A549 (cell line): ENCODE results near the gene ABHD2. TPM values are rescaled to one million over a fixed set of nuclear protein-coding genes. Genes with fewer than 3 reads are reported as not detected.

Experiments used
- ATAC-seq, 2 experiments: fragments of 200-7000 bp in 1 of 2; fragments of >200 bp in 1 of 2; cut with Nextera tagmentation in 1 of 2; cut with Tn5 transposase in 1 of 2; 3 replicates each; pipeline versions ENCODE4 v1.8.0 to v1.9.1; 2018 to 2020; ENCODE audit warnings: mild to moderate bottlenecking in 1 of 2, moderate library complexity in 1 of 2
- CTCF ChIA-PET: fragments of 300-600 bp; sonication (Branson Sonifier 250); formaldehyde crosslinking; extraction: SDS; loops from one replicate; lab custom pipeline; 2021; ENCODE audit warnings: antibody characterized with exemption, inconsistent platforms; lab: Yijun Ruan, JAX
- POLR2A ChIA-PET: fragments of 350-600 bp; formaldehyde crosslinking; extraction: SDS; loops from one replicate; lab custom pipeline; 2021; ENCODE audit warnings: antibody characterized with exemption, inconsistent platforms; lab: Yijun Ruan, JAX
- DNase-seq, 2 experiments: peaks; one replicate each; pipeline versions ENCODE4 v3.0.0 to v3.0.0-alpha.2; 2011 to 2016; ENCODE audit warnings: low read depth in 1 of 2, low spot score in 1 of 2
- FAIRE-seq: peaks from 2 replicates; lab custom pipeline; 2011; peaks lifted over from hg19 to GRCh38; lab: Jason Lieb, UNC
- H3K27ac ChIP-seq, 2 experiments: fragments of >200 bp; sonication (Bioruptor Twin); formaldehyde crosslinking; 3 replicates each; pipeline ENCODE4 v1.5.1; 2016 to 2017
- H3K4me1 ChIP-seq: fragments of >200 bp; sonication (Bioruptor Twin); formaldehyde crosslinking; 3 replicates; pipeline ENCODE4 v1.6.1; 2016
- H3K4me2 ChIP-seq: fragments of >200 bp; sonication (Bioruptor Twin); formaldehyde crosslinking; 3 replicates; pipeline ENCODE4 v1.6.1; 2016
- H3K4me3 ChIP-seq: fragments of >200 bp; sonication (Bioruptor Twin); formaldehyde crosslinking; 3 replicates; pipeline ENCODE4 v1.5.1; 2016
- H3K9me3 ChIP-seq: fragments of >200 bp; sonication (Bioruptor Twin); formaldehyde crosslinking; 3 replicates; pipeline ENCODE4 v1.6.1; 2016
- CEBPB ChIP-seq, 2 experiments: fragments of >200 bp in 1 of 2; sonication (Bioruptor Twin) in 1 of 2; formaldehyde crosslinking in 1 of 2; IDR thresholded peaks; 2 replicates each; pipeline ENCODE4 v1.6.1; 2012 to 2016
- EP300 ChIP-seq, 2 experiments: fragments of >200 bp; sonication (Bioruptor Twin); formaldehyde crosslinking; IDR thresholded peaks; 2 replicates in 1 of 2; 3 replicates in 1 of 2; pipeline ENCODE4 v1.6.1; 2016 to 2017
- ESRRA ChIP-seq: fragments of 150-350 bp; IDR thresholded peaks from 2 replicates; pipeline ENCODE4 v1.6.1; 2014; ENCODE audit warnings: mild to moderate bottlenecking, low read length, borderline replicate concordance
- FOSL2 ChIP-seq, 2 experiments: fragments of 450-650 bp in 1 of 2; fragments of >200 bp in 1 of 2; sonication (Bioruptor Twin) in 1 of 2; formaldehyde crosslinking; IDR thresholded peaks; 2 replicates each; pipeline versions ENCODE4 v1.5.0 to v1.6.1; 2016 to 2020; ENCODE audit warnings: mild to moderate bottlenecking in 1 of 2, moderate library complexity in 1 of 2
- HDAC2 ChIP-seq: fragments of 200-600 bp; sonication (generic); IDR thresholded peaks from 2 replicates; pipeline ENCODE4 v1.6.1; 2016
- HEYL ChIP-seq: fragments of 250-450 bp; sonication (Bioruptor Pico); IDR thresholded peaks from 2 replicates; pipeline ENCODE4 v1.8.0; 2021; ENCODE audit warnings: mild to moderate bottlenecking, moderate library complexity
- HOXB13 ChIP-seq: fragments of 250-450 bp; sonication (Bioruptor Pico); IDR thresholded peaks from 2 replicates; pipeline ENCODE4 v1.5.0; 2020; ENCODE audit warnings: low read depth, mild to moderate bottlenecking, moderate library complexity
- HOXB5 ChIP-seq: fragments of 250-450 bp; sonication (Bioruptor Pico); IDR thresholded peaks from 2 replicates; pipeline ENCODE4 v1.5.0; 2020; ENCODE audit warnings: mild to moderate bottlenecking, moderate library complexity
- MAFK ChIP-seq: fragments of 450-650 bp; IDR thresholded peaks from 2 replicates; pipeline ENCODE4 v1.6.1; 2014; ENCODE audit not compliant: partially characterized antibody
- PHF8 ChIP-seq: fragments of 200-600 bp; sonication (generic); IDR thresholded peaks from 2 replicates; pipeline ENCODE4 v1.6.1; 2016; ENCODE audit warnings: low read depth, mild to moderate bottlenecking, antibody characterized with exemption, moderate library complexity, borderline replicate concordance
- POLR2A ChIP-seq: IDR thresholded peaks from 2 replicates; pipeline ENCODE4 v1.6.1; 2012; ENCODE audit warnings: mild to moderate bottlenecking, low read length
- RAD21 ChIP-seq, 2 experiments: fragments of >200 bp in 1 of 2; sonication (Bioruptor Twin) in 1 of 2; formaldehyde crosslinking in 1 of 2; IDR thresholded peaks in 1 of 2; conservative IDR thresholded peaks in 1 of 2; 2 replicates in 1 of 2; 3 replicates in 1 of 2; pipeline ENCODE4 v1.6.1; 2012 to 2018; ENCODE audit warnings: inconsistent platforms in 1 of 2
- RARB ChIP-seq: fragments of 250-450 bp; sonication (Bioruptor Pico); IDR thresholded peaks from 2 replicates; pipeline ENCODE4 v1.8.0; 2021; ENCODE audit warnings: mild to moderate bottlenecking, moderate library complexity
- SMC3 ChIP-seq: fragments of >200 bp; sonication (Bioruptor Twin); formaldehyde crosslinking; IDR thresholded peaks from 3 replicates; pipeline ENCODE4 v1.6.1; 2018; ENCODE audit warnings: inconsistent platforms
- SREBF2 ChIP-seq: fragments of 450-650 bp; IDR thresholded peaks from 2 replicates; pipeline ENCODE4 v1.6.1; 2014; ENCODE audit warnings: mild to moderate bottlenecking, moderate library complexity
- TP53 ChIP-seq: fragments of 250-450 bp; sonication (Bioruptor Pico); IDR thresholded peaks from 2 replicates; pipeline ENCODE4 v1.5.0; 2021; ENCODE audit warnings: mild to moderate bottlenecking, moderate library complexity
- ZNF302 ChIP-seq: fragments of 250-450 bp; sonication (Bioruptor Pico); IDR thresholded peaks from 2 replicates; pipeline ENCODE4 v1.9.0; 2021; ENCODE audit warnings: inconsistent platforms, mild to moderate bottlenecking, moderate library complexity
- ZSCAN20 ChIP-seq: fragments of 250-450 bp; sonication (Bioruptor Pico); IDR thresholded peaks from 2 replicates; pipeline ENCODE4 v1.8.0; 2022; ENCODE audit warnings: mild to moderate bottlenecking, moderate library complexity
- WGBS: methylation state at CpG from one replicate; pipeline ENCODE4 v1.1.6; 2017; ENCODE audit errors: missing lambda C conversion rate; 5-methylcytosine and 5-hydroxymethylcytosine counted together
- polyA plus RNA-seq, 4 experiments: library from polyadenylated mRNA; depleted of rRNA in 3 of 4; stranded (reverse); fragments of >200 nt; fragmentation: RNase III in 1 of 4; extraction: RNeasy Plus Mini Kit Qiagen cat#74134 plus additional on column Dnase treatment in 1 of 4; gene quantifications; 2 replicates in 3 of 4; 3 replicates in 1 of 4; pipeline ENCODE4 v1.2.3, GENCODE V29; 2011 to 2017
- TF ChIP-seq, protein P1 (sequence below): fragments of >200 bp; sonication (Bioruptor Twin); formaldehyde crosslinking; IDR thresholded peaks from 3 replicates; pipeline ENCODE4 v1.5.1; 2016
- TF ChIP-seq, protein P2 (sequence below): fragments of 450-650 bp; IDR thresholded peaks from 2 replicates; pipeline ENCODE4 v1.6.1; 2014; ENCODE audit warnings: antibody characterized with exemption
- TF ChIP-seq, protein P3 (sequence below): fragments of 200-600 bp; sonication (generic); IDR thresholded peaks from 2 replicates; pipeline ENCODE4 v1.6.1; 2016; ENCODE audit warnings: antibody characterized with exemption, mild to moderate bottlenecking, moderate library complexity
- TF ChIP-seq, protein P4 (sequence below): fragments of 150-350 bp; IDR thresholded peaks from 2 replicates; pipeline ENCODE4 v1.6.1; 2014; ENCODE audit warnings: low read depth, mild to moderate bottlenecking, low read length

The ABHD2 gene
- polyA plus RNA-seq, 2 of the 4 experiments (the other 2 are of a cell fraction): 36.2 to 63.3 TPM

DNA sequence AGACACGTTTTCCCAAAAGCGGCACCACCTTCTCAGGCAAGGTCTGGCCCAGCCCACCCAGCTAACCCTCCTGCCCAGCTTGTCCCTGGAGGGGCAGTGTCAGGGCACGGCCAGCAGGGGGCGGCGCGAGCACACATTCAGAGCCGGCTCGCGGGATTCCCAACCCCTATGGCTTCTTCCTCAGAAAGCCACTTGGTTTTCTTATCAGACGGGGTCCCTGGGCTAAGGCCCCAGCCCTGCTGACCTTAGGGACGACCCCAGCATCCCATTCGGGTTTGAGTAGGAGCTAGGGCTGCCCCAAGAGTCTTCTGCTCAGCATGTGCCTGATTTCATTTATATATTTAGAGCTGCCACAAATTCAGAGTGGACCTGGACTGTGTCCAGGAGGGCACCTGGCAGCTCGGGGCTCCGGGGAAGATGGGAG is 118.7 kb downstream of the ABHD2 start:
- Histone ChIP-seq H3K9me3 (no peaks in the 10 kb centered on the region), H3K27ac (peak overlapping the region; percentile 23 to 65; a peak in 4 of 6 replicates), H3K4me1 (no peaks in the 10 kb centered on the region), H3K4me2 (peak overlapping the region; percentile 93), H3K4me3 (peak overlapping the region; percentile 36)
- ATAC-seq (peak; percentile 98 to 99), DNase-seq (peak; percentile 82 to 99), FAIRE-seq (no peak)
- TF ChIP-seq PHF8 (no peak), SMC3 (peak; percentile 87), RAD21 (conservative IDR thresholded peaks at IDR 0.05 in 1 of 2, IDR thresholded peaks at IDR 0.05 in 1 of 2) (peak; percentile 93 to 94)
- TF ChIP-seq, protein P1, sequence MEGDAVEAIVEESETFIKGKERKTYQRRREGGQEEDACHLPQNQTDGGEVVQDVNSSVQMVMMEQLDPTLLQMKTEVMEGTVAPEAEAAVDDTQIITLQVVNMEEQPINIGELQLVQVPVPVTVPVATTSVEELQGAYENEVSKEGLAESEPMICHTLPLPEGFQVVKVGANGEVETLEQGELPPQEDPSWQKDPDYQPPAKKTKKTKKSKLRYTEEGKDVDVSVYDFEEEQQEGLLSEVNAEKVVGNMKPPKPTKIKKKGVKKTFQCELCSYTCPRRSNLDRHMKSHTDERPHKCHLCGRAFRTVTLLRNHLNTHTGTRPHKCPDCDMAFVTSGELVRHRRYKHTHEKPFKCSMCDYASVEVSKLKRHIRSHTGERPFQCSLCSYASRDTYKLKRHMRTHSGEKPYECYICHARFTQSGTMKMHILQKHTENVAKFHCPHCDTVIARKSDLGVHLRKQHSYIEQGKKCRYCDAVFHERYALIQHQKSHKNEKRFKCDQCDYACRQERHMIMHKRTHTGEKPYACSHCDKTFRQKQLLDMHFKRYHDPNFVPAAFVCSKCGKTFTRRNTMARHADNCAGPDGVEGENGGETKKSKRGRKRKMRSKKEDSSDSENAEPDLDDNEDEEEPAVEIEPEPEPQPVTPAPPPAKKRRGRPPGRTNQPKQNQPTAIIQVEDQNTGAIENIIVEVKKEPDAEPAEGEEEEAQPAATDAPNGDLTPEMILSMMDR: peak; percentile 97
- WGBS: under 1% methylated on average over 14 of the region's 14 CpGs
- POLR2A ChIA-PET: interaction anchor here (0.8 kb wide), 2 partner anchors 38 to 93 kb away, joined by 3 to 4 read pairs; no protein-coding TSS in a partner anchor
- CTCF ChIA-PET: interaction anchor here (0.6 to 6.2 kb wide), 90 partner anchors 8 to 549 kb away, joined by 3 to 155 read pairs (median 5); partner anchors contain the start of genes FANCI and POLG

DNA sequence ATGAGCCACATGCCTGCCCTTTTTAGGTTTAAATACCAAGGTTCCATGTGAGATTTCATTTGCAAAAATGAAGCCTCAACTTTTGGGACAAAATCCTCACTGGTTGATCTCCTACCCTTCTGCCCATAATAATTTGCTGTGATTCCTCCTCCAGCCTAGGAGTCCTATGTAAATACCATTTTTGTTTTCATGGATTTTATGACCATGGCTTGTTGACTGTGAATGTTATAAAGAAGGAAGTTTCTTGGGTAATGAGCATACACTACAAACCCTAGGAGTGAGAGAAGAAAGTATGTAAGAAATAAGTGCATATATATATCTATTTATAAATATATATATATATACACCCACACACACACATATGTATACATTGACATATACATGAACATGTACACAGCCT is 120.0 kb downstream of the ABHD2 start:
- no peak for FAIRE-seq
- CTCF ChIA-PET: interaction anchor here (1.2 to 6.2 kb wide), 11 partner anchors 10 to 321 kb away, joined by 3 to 155 read pairs (median 30); partner anchors contain the start of gene FANCI

More for the DNA sequence above, 120.0 kb downstream of the ABHD2 start:
- no peak overlapping the region for H3K4me3 ChIP-seq
- DNase-seq: no peak
- TF ChIP-seq HDAC2 (no peak), EP300 (IDR thresholded peaks at IDR 0.05) (no peak), RARB (no peak), FOSL2 (IDR thresholded peaks at IDR 0.05) (no peak), FOSL2 (CRISPR knock-in tag; IDR thresholded peaks at IDR 0.05) (no peak), TP53 (CRISPR knock-in tag) (no peak), ZNF302 (no peak), ZSCAN20 (no peak), HEYL (CRISPR knock-in tag) (no peak), POLR2A (no peak), RAD21 (conservative IDR thresholded peaks at IDR 0.05 in 1 of 2, IDR thresholded peaks at IDR 0.05 in 1 of 2) (no peak), CEBPB (IDR thresholded peaks at IDR 0.05) (no peak), HOXB5 (CRISPR knock-in tag) (no peak), SREBF2 (no peak), MAFK (no peak), HOXB13 (no peak), ESRRA (no peak)
- TF ChIP-seq, protein P2, sequence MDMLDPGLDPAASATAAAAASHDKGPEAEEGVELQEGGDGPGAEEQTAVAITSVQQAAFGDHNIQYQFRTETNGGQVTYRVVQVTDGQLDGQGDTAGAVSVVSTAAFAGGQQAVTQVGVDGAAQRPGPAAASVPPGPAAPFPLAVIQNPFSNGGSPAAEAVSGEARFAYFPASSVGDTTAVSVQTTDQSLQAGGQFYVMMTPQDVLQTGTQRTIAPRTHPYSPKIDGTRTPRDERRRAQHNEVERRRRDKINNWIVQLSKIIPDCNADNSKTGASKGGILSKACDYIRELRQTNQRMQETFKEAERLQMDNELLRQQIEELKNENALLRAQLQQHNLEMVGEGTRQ: no peak
- TF ChIP-seq, protein P3, sequence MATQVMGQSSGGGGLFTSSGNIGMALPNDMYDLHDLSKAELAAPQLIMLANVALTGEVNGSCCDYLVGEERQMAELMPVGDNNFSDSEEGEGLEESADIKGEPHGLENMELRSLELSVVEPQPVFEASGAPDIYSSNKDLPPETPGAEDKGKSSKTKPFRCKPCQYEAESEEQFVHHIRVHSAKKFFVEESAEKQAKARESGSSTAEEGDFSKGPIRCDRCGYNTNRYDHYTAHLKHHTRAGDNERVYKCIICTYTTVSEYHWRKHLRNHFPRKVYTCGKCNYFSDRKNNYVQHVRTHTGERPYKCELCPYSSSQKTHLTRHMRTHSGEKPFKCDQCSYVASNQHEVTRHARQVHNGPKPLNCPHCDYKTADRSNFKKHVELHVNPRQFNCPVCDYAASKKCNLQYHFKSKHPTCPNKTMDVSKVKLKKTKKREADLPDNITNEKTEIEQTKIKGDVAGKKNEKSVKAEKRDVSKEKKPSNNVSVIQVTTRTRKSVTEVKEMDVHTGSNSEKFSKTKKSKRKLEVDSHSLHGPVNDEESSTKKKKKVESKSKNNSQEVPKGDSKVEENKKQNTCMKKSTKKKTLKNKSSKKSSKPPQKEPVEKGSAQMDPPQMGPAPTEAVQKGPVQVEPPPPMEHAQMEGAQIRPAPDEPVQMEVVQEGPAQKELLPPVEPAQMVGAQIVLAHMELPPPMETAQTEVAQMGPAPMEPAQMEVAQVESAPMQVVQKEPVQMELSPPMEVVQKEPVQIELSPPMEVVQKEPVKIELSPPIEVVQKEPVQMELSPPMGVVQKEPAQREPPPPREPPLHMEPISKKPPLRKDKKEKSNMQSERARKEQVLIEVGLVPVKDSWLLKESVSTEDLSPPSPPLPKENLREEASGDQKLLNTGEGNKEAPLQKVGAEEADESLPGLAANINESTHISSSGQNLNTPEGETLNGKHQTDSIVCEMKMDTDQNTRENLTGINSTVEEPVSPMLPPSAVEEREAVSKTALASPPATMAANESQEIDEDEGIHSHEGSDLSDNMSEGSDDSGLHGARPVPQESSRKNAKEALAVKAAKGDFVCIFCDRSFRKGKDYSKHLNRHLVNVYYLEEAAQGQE: no peak
- TF ChIP-seq, protein P4, sequence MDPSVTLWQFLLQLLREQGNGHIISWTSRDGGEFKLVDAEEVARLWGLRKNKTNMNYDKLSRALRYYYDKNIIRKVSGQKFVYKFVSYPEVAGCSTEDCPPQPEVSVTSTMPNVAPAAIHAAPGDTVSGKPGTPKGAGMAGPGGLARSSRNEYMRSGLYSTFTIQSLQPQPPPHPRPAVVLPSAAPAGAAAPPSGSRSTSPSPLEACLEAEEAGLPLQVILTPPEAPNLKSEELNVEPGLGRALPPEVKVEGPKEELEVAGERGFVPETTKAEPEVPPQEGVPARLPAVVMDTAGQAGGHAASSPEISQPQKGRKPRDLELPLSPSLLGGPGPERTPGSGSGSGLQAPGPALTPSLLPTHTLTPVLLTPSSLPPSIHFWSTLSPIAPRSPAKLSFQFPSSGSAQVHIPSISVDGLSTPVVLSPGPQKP: no peak
- no peaks in the 10 kb centered on the region for H3K4me1 ChIP-seq
- POLR2A ChIA-PET: no interaction called here
- H3K4me2 ChIP-seq: no peak overlapping the region
- no peaks in the 10 kb centered on the region for H3K9me3 ChIP-seq
- ATAC-seq: no peak
- no peak overlapping the region for H3K27ac ChIP-seq
